ENCODE measurements around the gene GNAT1. TPM values are rescaled to one million over a fixed set of nuclear protein-coding genes. Genes with fewer than 3 reads are reported as not detected.

GNAT1 gene
- polyA plus RNA-seq, 1 donor (not counting 4 experiments of a cell fraction or from before 2014, with no cell fraction given) = 0.12 TPM

DNA sequence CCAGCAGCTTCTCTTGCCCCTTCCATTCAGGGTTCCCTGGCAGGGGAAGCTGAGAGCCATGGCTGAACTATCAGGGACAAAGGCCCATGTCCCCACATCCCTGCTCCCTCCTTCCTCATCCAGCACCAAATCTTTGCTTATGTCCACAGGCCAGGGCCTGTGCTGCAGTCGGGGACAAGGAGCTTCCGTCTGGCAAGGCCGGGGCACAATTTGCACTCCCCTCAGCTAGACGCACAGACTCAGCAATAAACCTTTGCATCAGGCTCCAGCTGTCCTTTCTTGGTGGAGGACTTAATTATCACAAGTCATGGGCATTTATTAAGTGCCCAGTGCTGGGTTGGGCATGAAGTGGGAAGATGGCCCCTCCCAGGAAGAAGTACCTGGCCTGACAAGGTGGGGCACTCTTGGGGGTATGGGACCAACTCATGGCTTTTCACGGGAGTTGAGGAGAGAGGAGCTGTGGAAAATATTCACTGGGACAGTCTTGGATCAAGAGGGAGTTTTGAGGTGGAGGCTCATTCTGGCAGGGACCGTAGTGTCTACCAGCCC, 4.9 kb downstream of the GNAT1 start:
- dilution Hi-C loops (cut with MboI; ENCODE audit: extremely low pct_ligation_motif_present, low sequenced_read_pairs) = no loop called here
- H3K9me1 ChIP-seq (ENCODE audit: control insufficient read depth, extremely low read depth, insufficient read depth, low read length) = no peaks in the 10 kb centered on the region

DNA sequence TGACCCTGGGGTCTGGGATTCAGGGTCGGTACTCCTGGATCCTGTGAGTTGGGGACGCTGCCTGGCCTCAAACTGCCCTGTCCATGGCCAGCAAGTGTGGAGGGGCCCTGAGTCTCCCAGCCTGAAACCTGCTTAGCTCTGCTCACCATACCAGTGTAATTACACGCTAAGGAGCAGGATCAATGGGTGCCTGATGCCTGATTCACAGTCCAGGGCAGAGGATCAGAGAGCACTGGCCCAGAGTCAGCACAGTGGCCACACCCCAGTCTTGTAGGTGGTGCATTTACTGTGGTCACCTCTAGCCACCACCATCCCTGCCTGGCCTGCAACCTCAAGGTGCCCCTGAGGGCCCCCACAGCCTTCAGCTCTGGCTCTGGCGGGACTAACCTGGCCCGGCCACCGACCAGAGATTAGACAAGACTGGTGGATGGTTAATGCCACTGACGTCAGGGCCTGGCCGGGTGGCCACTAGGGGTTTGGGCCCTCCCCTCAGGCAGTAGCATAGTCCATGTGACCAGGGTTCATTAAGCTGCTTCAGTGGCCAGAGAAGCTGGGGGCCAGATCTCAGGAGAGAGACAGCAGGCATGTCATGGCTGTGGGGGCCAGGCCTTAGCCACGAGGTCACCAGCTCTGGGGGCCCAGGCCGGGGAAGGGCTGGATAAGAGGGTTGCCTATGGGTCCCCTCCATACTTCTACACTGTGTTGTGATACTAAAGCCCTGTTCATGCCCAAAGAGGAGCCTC, 10.3 kb downstream of the GNAT1 start:
- Histone ChIP-seq H3K27ac (ENCODE audit: control insufficient read depth, insufficient read depth, low read length) (no peak overlapping the region), H3K4me1 (ENCODE audit: control insufficient read depth, extremely low read depth, insufficient read depth, low read length) (peaks cover 9% of the 10 kb centered on the region), H3K36me3 (ENCODE audit: control insufficient read depth in 2 of 2, extremely low read depth in 1 of 2, insufficient read depth in 2 of 2, low read length in 2 of 2) (no peaks in the 10 kb centered on the region), H3K9me3 (ENCODE audit: control insufficient read depth, low read depth, low read length) (no peaks in the 10 kb centered on the region), H3K4me3 (ENCODE audit: control insufficient read depth in 2 of 3, extremely low read depth in 1 of 3, insufficient read depth in 2 of 3, low read depth in 1 of 3, low read length in 3 of 3) (no peak overlapping the region), H3K79me2 (ENCODE audit: control insufficient read depth, insufficient read depth, low read length) (no peaks in the 10 kb centered on the region), H3K4me2 (ENCODE audit: control insufficient read depth, extremely low read depth, insufficient read depth, low read depth, low read length) (no peak overlapping the region), H3K27me3 (ENCODE audit: control insufficient read depth, extremely low read depth, insufficient read depth, low read length) (peaks cover 59% of the 10 kb centered on the region), H3K9me1 (ENCODE audit: control insufficient read depth, extremely low read depth, insufficient read depth, low read length) (no peaks in the 10 kb centered on the region), H3K9ac (ENCODE audit: control insufficient read depth, extremely low read depth, insufficient read depth, low read length) (no peak overlapping the region), H4K20me1 (ENCODE audit: control insufficient read depth, extremely low read depth, insufficient read depth, low read length) (no peaks in the 10 kb centered on the region), H2AFZ (ENCODE audit: control insufficient read depth, low read length) (no peak overlapping the region)
- FAIRE-seq = no peak
- no peak for TF ChIP-seq EZH2 (IDR thresholded peaks at IDR 0.05; ENCODE audit: low read length)
- TF ChIP-seq, protein P1, sequence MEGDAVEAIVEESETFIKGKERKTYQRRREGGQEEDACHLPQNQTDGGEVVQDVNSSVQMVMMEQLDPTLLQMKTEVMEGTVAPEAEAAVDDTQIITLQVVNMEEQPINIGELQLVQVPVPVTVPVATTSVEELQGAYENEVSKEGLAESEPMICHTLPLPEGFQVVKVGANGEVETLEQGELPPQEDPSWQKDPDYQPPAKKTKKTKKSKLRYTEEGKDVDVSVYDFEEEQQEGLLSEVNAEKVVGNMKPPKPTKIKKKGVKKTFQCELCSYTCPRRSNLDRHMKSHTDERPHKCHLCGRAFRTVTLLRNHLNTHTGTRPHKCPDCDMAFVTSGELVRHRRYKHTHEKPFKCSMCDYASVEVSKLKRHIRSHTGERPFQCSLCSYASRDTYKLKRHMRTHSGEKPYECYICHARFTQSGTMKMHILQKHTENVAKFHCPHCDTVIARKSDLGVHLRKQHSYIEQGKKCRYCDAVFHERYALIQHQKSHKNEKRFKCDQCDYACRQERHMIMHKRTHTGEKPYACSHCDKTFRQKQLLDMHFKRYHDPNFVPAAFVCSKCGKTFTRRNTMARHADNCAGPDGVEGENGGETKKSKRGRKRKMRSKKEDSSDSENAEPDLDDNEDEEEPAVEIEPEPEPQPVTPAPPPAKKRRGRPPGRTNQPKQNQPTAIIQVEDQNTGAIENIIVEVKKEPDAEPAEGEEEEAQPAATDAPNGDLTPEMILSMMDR (optimal IDR thresholded peaks at IDR 0.05 in 1 of 3, IDR thresholded peaks at IDR 0.05 in 1 of 3, conservative IDR thresholded peaks at IDR 0.05 in 1 of 3; ENCODE audit: extremely low read depth in 1 of 3, insufficient read depth in 2 of 3, low read length in 3 of 3) = no peak
- dilution Hi-C loops (cut with MboI; ENCODE audit: extremely low pct_ligation_motif_present, low sequenced_read_pairs) = no loop called here
- DNase-seq (ENCODE audit: low read depth, low spot score) = no peak

More for the DNA sequence above, 4.9 kb downstream of the GNAT1 start:
- Histone ChIP-seq H4K20me1 (ENCODE audit: control insufficient read depth, extremely low read depth, insufficient read depth, low read length) (peaks cover 2% of the 10 kb centered on the region), H3K4me3 (ENCODE audit: control insufficient read depth in 2 of 3, extremely low read depth in 1 of 3, insufficient read depth in 2 of 3, low read depth in 1 of 3, low read length in 3 of 3) (no peak overlapping the region), H3K27ac (ENCODE audit: control insufficient read depth, insufficient read depth, low read length) (no peak overlapping the region), H3K9ac (ENCODE audit: control insufficient read depth, extremely low read depth, insufficient read depth, low read length) (no peak overlapping the region), H3K27me3 (ENCODE audit: control insufficient read depth, extremely low read depth, insufficient read depth, low read length) (peaks cover 37% of the 10 kb centered on the region), H3K4me1 (ENCODE audit: control insufficient read depth, extremely low read depth, insufficient read depth, low read length) (no peaks in the 10 kb centered on the region), H3K79me2 (ENCODE audit: control insufficient read depth, insufficient read depth, low read length) (no peaks in the 10 kb centered on the region), H3K9me3 (ENCODE audit: control insufficient read depth, low read depth, low read length) (no peaks in the 10 kb centered on the region), H3K36me3 (ENCODE audit: control insufficient read depth in 2 of 2, extremely low read depth in 1 of 2, insufficient read depth in 2 of 2, low read length in 2 of 2) (no peaks in the 10 kb centered on the region), H3K4me2 (ENCODE audit: control insufficient read depth, extremely low read depth, insufficient read depth, low read depth, low read length) (no peak overlapping the region), H2AFZ (ENCODE audit: control insufficient read depth, low read length) (no peak overlapping the region)
- FAIRE-seq = no peak
- TF ChIP-seq, protein P1 (optimal IDR thresholded peaks at IDR 0.05 in 1 of 3, IDR thresholded peaks at IDR 0.05 in 1 of 3, conservative IDR thresholded peaks at IDR 0.05 in 1 of 3; ENCODE audit: extremely low read depth in 1 of 3, insufficient read depth in 2 of 3, low read length in 3 of 3) = no peak
- TF ChIP-seq EZH2 (IDR thresholded peaks at IDR 0.05; ENCODE audit: low read length) = no peak
- DNase-seq (ENCODE audit: low read depth, low spot score) = no peak
